HG03108 (cell line): ENCODE measurements around the gene TACR1.
"Not testable (repeated sequence)": the region's sequence is repeated elsewhere in the genome, so short reads cannot be mapped to it uniquely, and the experiment has no call there.

Source experiments
- ATAC-seq: cut with Tn5 transposase; IDR thresholded peaks from one replicate; pipeline ENCODE4 v1.9.1; 2021; ENCODE audit warnings: moderate library complexity; ENCODE audit not compliant: unreplicated experiment

TACR1 gene

DNA sequence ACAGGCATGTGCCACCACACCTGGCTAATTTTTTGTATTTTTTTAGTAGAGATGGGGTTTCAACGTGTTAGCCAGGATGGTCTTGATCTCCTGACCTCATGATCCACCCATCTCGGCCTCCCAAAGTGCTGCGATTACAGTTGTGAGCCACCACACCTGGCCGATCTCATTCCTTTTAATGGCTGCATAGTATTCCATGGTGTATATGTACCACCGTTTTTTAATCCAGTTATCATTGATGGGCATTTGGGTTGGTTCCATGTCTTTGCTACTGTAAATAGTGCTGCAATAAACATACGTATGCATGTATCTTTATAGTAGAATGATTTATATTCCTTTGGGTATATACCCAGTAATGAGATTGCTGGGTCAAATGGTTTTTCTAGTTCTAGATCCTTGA lies 51.4 kb downstream of the TACR1 start:
- not testable (repeated sequence) for ATAC-seq

DNA sequence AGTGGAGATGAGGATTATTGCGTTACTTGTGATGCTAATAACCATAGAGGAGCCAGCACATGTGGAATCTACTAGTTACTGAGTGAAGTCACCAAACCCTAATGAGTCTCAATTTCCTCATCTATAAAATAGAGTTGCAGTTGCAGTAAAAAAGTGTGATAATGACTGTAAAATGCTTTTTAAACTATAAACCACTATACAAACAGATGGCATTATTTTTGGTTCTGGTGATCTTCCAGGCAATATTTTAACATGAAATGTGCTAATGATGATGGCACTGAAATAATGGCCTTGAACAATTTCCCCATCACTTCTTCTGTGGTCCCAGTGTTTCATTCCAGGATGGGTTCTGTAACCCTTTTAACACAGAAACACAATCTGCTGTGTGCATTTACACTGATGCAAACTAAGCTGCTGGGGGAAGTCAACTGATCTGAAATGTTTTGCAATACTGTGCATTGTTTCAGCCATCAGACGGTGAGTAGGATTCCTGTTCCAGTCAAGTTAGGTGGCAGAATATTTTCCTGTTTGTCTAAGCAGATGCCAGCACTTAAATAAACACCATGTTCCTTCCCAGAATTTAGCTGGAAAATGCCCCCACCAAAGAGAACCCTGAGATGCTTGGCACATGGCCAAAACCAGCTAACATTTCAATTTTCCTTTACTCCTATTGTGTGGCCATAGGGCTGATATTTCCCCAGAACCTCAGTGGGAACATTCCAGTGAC lies 52.6 kb downstream of the TACR1 start:
- no peak for ATAC-seq

DNA sequence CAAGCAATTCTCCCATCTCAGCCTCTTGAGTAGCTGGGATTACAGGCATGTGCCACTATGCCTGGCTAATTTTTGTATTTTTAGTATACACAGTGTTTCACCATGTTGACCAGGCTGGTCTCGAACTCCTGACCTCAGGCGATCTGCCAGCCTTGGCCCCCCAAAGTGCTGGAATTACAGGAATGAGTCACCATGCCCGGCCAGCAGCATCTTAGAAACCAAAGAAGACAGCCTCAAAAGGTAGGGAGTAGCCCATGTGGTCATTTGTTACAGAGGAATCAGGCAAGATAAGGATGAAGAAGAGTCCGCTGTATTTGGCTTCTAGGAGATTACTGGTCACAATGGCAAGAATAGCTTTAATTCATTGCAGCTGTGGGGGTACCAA lies 53.1 kb downstream of the TACR1 start:
- ATAC-seq, result not testable (repeated sequence)

DNA sequence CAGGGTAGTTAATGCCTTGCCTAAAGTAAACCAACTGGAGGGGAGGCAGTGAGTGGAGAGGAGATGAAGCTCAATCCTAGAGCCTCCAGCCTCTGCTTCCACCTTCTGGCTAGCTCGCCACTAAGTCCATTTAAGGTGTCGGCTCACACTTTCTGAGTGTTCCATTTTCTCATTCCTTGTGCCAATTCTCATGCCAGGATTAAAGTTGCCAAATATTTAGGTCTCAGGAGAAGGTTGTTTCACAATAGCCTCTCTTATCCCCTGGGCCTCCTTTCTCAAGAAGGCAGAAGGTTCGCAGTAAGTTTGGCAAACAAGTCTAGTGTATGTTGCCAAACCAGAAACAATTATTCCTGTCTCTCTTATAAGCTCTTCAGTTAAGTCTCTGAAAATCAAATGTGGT lies 57.2 kb downstream of the TACR1 start:
- no peak for ATAC-seq

DNA sequence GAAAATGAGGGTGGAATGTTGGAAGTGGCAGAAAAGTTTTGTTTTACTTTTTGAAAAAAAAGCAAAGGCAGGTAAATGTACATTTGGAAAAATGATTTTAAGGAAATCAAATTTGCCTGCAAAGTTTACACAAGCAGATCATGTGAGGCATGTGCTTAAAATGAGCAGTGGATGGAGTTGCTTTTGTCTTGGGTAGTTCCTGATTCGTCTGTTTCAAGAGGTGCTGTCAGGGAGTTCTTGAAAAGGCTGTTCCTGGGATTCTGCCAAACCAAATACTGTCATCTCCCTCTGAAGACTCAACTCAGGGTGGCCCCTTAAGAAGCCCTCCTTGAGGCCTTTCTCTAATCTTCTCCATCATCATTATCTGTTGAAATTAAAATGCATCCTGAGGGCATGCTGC lies 59.0 kb downstream of the TACR1 start:
- no peak for ATAC-seq

DNA sequence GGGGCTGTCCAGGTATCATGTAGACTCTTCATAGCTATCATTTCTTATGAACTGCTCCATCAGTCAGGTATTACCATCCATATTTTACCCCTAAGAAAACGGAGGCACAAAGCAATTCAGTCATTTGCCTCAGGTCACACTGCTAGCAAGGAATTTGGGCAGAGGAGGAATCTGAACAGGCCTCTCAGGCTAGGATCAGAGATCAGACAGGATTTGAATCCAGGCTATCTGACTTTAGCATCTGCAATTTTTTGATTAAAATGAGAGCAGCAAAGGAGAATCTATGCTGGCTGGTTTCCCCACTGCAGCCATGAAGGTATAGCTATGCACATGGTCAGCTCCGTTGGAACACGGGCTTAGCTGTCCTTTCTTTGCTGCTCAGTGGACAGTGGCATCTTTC lies 60.1 kb downstream of the TACR1 start:
- ATAC-seq, result no peak

DNA sequence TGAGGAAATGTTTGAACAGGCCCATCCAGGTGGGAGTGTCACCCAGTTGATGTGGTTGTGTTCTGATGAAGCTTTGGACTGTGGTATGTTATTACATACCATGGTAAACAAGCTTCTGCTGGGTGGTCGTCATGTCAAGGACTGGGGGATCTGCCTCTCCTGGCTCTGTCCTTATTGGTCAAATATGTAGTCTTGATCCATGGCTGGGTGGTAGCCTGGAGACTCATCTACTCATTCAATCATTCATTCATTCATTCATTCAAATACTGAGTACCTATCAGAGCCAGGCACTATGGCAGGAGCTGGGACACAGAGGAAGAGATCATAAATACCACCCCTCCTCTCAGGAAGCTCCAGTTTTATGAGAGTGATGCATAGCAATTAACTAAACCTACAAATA lies 60.8 kb downstream of the TACR1 start:
- ATAC-seq, result no peak

DNA sequence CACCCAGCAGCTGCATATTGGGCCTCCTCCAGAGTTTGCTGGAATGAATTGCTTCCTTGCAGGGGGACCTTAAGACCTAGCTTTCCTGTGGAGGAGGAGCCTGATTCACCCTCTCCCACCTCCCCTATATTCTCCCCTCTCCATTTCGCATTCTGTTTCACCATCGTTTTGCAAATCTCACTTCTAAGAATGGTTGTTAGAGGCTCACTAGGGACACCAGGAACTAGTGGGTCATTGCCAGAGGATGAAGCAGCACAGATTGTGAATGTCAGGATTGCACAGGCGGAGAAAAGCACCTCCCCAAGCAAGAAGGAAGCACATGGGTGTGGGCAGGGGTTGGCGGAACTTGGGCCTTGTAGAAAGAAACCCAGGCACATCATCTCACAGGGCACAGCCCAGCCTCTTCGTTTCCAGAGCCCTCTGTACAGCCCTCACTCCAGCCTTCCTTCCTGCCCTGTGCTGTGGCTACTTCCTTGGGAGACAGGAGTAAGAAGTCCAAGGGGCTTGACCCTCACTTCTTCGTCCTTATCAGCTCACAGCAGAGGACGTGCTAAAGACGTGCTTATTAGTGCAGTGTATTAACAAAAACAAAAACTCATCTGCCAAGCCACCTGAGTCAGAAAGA lies 63.4 kb downstream of the TACR1 start:
- no peak for ATAC-seq

DNA sequence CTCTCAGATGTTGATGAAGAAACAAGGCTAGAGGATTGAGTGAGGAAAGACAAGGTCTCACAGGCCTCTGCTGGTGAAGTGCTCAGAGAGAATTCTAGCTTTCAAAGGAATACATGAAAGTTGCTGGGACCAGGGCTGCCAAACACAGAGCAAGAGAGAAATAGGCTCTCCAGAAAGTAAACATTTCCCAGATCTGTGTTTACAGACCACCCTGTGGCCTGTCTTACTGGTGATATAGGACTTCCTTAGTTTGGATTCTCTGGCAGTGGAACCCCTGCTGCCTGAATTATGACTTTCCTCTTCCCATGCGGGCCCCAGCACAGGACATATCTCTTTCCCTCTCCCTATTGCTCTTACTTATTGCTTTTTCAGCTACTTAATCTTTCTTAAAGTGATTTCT lies 64.5 kb downstream of the TACR1 start:
- ATAC-seq, result no peak

DNA sequence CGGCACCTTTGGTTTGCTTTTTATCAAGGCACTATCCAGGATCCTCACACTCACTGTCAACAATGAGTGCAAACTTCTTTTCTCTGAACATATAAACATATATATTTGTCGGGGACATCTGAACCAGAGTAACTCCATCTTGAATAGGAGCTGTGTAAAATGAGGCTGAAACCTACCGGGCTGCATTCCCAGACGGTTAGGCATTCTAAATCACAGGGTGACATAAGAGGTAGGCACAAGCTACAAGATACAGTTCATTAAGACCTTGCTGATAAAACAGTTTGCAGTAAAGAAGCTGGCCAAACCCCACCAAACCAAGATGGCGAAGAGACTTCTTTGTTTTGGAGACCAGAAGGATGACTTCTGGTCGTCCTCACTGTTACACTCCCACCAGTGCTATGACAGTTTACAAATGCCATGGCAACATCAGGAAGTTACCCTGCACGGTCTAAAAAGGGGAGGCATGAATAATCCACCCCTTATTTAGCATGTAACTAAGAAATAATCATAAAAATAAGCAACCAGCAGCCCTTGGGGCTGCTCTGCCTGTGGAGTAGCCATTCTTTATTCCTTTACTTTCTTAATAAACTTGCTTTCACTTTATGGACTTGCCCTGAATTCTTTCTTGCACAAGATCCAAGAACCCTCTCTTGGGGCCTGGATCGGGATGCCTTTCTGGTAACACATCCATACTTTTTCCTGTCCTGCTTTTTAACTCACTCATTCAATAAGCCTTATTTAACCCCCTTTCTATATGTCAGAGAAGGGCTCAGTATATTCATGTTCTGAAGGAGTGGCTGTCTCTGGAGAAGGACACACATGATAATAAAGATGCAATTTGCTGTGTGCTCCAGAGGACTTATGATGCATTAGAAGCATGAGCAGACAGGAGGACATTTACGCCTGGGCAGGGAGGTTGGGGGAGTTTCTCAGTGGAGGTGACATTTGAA lies 65.4 kb downstream of the TACR1 start:
- ATAC-seq, result no peak

DNA sequence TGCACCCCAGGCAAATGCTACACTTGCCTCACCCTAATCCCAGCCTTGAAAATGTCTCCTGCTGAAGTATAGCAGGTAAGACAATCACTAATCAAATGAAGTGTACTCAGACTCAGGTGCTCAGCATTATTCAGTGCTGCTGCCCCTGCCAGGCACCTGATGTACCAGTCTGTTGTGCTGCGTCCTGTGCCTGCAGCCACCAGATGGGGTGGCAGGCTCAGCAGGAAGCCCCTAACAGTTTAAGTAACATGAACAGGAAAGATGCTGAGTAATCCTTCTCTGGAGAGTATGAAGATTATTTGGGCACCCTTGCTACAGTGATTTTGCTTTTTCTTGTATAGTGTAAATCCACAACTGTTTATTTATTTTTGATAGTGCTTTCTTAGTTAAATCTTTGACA lies 69.1 kb downstream of the TACR1 start:
- ATAC-seq, result no peak

DNA sequence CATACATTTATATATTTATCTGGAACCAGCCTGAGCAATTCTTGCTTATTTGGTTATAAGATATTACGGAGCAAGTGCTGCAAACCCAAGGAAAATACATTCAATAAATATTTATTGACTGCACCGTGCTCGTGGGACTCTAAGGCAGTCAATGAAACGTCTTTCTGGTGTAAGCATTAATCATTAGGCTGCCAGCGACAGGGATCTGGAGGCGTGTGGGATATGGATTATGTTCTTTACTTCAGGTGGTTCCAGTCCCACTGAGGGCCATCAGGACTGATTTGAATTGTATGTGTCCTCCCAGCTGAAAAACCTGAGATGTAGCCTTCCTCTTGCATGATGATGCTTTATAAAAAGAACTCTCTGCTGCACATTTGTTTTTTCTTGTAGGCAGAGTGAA lies 75.4 kb downstream of the TACR1 start:
- no peak for ATAC-seq

DNA sequence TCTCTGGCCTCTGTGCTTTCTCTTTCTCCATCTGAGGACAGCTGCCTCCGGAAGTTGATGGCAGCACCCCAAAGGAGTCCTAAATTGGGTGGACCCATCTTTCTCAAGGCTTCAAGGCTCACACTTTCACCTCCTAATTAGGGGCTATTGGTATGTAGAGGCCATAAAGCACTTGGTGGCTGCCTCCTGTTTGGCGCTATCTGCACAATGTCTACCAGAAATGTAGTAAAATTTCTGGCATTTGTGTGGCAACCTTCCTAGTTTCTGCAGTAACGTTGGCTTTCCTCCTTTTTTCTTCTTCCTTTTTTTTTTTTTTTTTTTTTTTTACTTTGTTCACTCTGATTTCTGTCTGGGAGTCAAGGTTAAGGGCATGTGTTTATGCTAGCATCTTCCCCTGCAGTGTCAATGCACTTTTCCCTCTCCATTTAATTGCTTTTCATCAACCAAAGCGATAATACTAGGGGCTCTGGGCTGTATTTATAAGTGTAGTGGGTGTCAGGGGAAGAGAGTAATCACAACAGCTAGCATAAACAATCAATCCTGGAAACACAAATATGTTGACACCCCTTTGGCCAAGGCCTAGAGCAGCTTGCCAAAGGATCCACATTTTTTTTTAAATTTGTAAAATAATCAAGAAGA lies 86.0 kb downstream of the TACR1 start:
- ATAC-seq, result no peak

DNA sequence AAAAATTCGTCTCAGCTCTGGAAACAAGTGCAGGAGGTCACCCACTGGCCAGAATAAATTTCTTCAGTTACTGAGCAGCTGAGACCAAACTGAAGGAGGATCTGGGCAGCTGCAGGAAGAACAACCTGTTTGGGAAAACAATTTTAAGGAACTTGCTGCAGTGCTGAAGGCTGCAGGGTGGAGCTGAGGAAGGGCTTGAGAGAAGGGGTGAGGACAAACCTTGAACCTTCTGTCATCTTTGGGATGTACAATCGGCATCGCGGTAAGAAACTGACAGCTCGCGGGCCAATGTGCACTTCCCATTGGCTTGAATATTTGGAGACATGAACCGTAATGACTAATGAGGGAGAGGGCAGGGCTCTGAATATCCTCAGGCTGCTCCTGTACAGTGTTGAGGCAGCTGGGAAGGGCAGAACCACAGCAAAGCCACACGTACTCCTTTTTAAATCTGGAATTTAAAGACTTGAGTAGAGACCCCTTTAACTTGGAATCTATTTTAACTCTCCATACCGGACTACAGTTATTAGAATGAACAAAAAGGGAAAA lies 90.3 kb downstream of the TACR1 start:
- no peak for ATAC-seq

DNA sequence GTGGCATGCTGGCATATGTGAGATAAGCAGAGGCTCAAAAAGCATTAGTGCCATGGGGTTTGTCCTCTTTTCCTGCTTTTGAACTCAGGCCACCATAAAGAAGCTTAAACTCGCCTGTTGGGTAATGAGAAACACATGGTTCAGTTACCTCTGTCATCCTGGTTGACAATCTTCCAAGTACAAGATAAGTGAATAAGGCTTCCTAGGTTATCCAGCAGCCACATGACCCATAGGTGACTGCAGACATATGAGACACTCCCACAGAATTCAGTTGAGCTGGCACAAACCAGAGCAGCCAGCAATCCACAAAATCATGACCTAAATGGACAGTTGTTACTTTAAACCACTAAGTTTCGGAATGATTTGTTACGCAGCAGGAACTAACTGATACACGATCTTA lies 97.3 kb downstream of the TACR1 start:
- ATAC-seq, result no peak

DNA sequence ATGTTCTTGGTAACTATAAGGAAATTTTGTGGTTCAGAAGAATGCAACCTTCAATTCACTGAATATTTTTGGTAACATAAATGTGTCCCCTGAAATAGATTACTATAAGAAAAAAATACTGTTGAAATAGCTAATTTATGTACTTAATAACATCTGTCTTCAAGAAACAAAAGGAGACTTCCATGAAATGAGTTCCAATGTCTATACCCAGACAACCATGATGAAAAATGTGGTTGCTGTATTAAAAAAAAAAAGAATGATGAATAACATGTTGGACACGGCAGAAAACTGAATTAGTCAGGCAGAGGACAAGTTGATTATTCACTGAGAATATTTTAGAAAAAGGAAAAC lies 98.5 kb downstream of the TACR1 start:
- ATAC-seq, result no peak

DNA sequence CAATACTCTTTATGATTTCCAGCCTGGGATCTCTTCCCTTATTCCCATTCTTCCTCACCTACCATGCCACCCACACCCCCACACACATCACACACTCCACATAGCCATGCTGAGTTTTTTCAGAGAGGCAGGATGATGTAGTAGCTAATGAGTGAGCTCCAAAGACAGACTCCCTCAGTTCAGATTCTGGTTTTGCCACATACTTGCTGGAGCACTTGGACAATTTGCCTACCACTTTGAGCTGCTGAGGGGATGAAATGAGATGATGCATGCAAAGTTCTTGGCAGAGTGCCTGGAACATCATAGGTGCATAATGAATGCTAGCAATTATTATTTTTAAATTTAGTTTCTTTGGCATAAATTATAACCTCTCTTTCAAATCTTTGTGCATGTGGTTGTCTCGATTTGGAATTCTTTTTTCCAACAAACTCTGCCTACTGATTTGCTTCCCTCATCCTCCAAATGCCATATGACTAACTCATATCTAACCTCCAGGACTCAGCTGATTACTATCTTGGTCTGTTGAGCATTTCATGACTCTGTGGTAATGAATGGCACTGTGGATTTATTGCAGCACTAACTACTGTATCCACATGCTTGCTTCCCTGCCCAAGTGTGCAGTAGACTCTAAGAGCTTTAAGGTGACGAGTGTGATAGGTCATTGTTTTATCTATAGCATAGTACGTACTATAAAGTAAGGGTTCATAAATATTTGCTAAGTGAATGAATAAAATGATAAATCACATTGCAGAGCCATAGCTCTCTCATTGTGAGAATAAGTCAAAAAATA lies 99.1 kb downstream of the TACR1 start:
- no peak for ATAC-seq

DNA sequence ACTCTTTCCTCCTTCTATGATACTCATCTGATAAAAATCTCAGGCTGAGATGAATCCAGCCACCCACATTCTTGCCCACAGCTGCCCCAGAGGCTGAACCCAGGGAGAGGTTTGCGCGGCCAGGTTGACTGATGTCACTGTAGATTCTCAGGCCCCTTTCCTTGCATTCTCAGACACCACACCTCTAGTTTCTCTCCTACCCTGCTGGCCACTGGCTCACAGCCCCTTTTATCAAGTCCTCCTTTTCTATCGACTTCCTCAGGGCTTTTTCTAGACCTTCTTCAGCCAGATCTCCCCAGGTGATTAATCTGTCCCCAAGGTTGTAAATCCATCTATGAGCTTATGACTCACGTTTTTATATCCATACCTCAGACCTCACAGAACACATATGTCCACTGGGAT lies 99.8 kb downstream of the TACR1 start:
- ATAC-seq, result no peak

DNA sequence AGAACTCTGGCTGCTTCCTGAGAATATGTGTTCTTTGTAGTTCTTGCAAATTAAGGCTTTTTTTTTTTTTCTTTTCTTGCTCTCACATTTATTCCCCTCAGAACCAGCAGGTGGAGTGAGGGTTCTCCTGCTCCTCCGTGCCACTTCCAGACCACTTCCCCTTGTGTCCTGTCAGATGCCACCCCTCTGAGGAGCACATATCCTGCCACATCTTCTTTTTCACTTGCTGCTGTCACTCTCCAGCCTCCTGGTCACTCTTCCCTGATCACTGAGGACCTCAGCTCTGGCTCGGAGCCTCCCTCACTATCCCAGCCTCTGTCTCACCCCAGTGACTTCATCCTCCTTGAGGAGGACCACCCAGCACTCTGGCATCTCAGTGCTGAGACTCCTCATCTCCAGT lies 100.5 kb downstream of the TACR1 start:
- ATAC-seq, result no peak

DNA sequence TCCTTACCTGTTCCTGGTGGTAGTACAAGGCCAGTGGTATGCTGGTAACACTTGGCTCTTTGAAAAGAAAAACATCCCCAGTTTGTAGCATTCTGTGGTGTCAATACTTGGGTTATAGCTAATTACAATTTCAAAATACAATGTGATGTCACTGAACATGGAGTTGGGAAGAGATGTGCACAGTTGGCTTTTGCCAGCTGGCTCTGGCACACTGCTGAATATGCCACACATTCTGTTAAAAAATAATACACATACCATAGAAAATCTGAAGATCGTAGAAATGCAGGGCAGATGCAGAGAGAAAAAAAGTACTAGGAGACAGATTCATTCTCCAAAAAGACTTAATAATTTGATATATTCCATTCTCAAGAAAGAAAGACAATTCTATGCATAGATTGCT lies 101.5 kb downstream of the TACR1 start:
- ATAC-seq, result no peak
